Spinal cord (tissue), 10 donors: ENCODE measurements around the gene RBM39. TPM values are rescaled to one million over a fixed set of nuclear protein-coding genes. Genes with fewer than 3 reads are reported as not detected.

Experiments used
- DNase-seq, 6 donors: peaks; one replicate each; pipeline versions ENCODE4 v3.0.0 to v3.0.0-alpha.2; 2013 to 2015; ENCODE audit warnings: low spot score in 6 of 6, low read depth in 4 of 6
- H3K27ac ChIP-seq: one replicate; pipeline ENCODE4 v1.5.1; 2013; ENCODE audit warnings: low read depth, low read length, control low read depth
- H3K27me3 ChIP-seq: one replicate; pipeline ENCODE4 v1.6.1; 2013; ENCODE audit warnings: low read length; ENCODE audit not compliant: control insufficient read depth, insufficient read depth
- H3K36me3 ChIP-seq: one replicate; pipeline ENCODE4 v1.6.1; 2013; ENCODE audit warnings: low read length; ENCODE audit not compliant: control insufficient read depth, insufficient read depth
- H3K4me1 ChIP-seq: one replicate; pipeline ENCODE4 v1.6.1; 2013; ENCODE audit warnings: low read length; ENCODE audit not compliant: control insufficient read depth, insufficient read depth
- H3K4me3 ChIP-seq: one replicate; pipeline ENCODE4 v1.5.1; 2013; ENCODE audit warnings: low read depth, low read length, control low read depth
- H3K9me3 ChIP-seq: one replicate; pipeline ENCODE4 v1.6.1; 2013; ENCODE audit warnings: low read length; ENCODE audit not compliant: control insufficient read depth, insufficient read depth
- WGBS: methylation state at CpG from one replicate; pipeline ENCODE4 v1.1.5; 2013; ENCODE audit warnings: missing lambda C conversion rate; ENCODE audit not compliant: insufficient coverage; 5-methylcytosine and 5-hydroxymethylcytosine counted together
- polyA plus RNA-seq, 2 donors: library from polyadenylated mRNA; unstranded; fragments of 120-200 nt; gene quantifications; one replicate each; pipeline ENCODE4 v1.2.1, GENCODE V29; 2013; ENCODE audit not compliant: insufficient read length in 2 of 2
- total RNA-seq, 2 donors: library from RNA; depleted of rRNA in 1 of 2; stranded (reverse); fragments of 120-200 nt in 1 of 2; fragments of >200 nt in 1 of 2; gene quantifications; one replicate each; pipeline versions ENCODE4 v1.2.3 to v1.2.4, GENCODE V29; 2013 to 2014
- donor health status: healthy.

The RBM39 gene
- total and polyA plus RNA-seq, 4 donors, result 289 to 441 (median 352) TPM

DNA sequence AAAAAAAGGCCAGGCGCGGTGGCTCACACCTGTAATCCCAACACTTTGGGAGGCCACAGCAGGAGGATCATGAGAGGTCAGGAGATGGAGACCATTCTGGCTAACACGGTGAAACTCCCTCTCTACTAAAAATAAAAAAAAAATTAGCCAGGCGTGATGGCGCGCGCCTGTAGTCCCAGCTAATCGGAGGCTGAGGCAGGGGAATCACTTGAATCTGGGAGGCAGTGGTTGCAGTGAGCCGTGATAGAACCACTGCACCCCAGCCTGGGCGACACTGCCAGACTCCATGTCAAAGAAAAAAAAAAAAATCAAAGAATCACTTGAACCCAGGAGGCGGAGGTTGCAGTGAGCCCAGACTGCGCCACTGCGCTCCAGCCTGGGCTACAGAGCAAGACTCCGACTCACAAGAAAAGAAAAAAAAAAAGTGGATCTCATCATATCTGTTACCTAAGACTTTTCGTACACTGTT is 4.2 kb downstream of the RBM39 start:
- no peak overlapping the region for H3K4me3 ChIP-seq
- H3K9me3 ChIP-seq, result no peaks in the 10 kb centered on the region
- H3K36me3 ChIP-seq, result peaks cover 30% of the 10 kb centered on the region
- H3K27ac ChIP-seq, result no peak overlapping the region
- H3K4me1 ChIP-seq, result peaks cover 3% of the 10 kb centered on the region
- H3K27me3 ChIP-seq, result no peaks in the 10 kb centered on the region
- no peak for DNase-seq
- WGBS, result 89% methylated on average over 10 of the region's 15 CpGs

DNA sequence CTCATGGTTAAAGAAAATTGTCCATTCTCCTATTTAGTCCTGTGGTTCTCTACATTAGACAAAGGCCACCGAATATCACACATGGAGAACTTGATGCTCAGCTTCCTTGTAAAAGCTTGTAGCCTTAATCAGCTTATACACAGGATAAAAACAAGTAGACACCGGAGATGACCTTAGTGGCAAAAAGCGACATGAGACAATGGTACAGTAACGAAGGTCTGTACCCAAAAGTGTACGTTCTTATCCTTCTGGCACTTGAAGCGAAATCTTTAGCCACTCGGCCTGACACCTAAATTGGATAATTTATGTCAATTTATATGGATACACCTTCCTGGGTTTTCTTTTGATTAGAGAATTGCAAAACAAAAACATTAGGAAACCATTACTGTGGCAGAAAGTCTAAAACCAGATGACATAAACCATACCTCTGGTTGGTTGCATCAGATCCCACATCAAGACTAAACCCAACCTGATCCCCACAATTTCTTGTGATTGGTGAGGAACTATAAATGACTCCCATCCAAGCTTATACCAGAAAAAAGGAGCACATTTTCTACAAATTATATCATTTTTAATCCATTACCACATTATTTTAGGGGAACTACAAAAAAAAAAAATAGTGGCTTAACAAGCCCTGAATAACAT is 6.1 kb downstream of the RBM39 start:
- H3K27ac ChIP-seq, result no peak overlapping the region
- H3K4me3 ChIP-seq, result no peak overlapping the region

DNA sequence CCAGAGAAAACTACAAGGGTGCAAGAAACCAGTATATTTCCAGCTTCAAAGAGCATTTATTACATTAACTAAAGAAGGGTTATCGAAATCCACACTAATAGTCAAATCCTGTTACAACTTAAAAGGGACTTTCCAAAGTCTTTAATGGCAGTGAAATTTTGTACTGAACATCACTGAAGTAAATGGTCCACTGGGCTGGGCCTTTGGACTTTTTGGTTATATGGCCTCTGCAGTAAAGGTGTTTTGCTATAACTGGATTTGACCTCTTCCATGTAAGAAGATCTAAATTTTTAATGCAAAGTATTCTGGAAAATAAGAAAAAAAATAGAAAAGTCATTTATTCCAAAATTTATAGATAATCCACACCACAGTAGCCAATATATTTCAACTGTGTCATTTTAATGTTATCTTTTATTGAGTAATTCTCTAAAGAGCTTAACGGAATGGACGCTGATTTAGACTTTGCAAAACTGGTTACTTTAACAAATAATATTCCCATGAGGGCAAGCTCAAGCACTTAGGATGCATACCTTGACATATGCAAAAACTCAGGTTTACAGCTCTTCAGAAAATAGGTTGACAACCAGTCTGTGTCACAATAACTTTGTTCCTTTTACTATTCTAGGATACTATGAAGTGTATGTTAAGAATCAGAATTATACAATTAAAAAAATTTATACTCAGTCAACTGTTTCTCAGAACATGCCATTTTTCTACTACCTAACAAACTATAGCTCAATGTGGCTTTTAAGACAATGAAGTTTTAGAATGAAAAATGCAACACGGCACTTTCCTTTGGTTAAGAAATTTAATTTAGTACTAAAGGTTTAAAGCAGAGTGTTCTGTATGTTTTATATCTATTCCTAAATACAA is 7.0 kb downstream of the RBM39 start:
- Histone ChIP-seq H3K27ac (no peak overlapping the region), H3K36me3 (peaks cover 35% of the 10 kb centered on the region), H3K4me1 (peaks cover 3% of the 10 kb centered on the region), H3K4me3 (no peak overlapping the region), H3K9me3 (no peaks in the 10 kb centered on the region), H3K27me3 (no peaks in the 10 kb centered on the region)
- WGBS, result no CpG with 5 or more reads among the region's 4 CpGs
- DNase-seq, result no peak

More for the DNA sequence above, 6.1 kb downstream of the RBM39 start:
- peaks cover 35% of the 10 kb centered on the region for H3K36me3 ChIP-seq
- H3K27me3 ChIP-seq, result no peaks in the 10 kb centered on the region
- DNase-seq, result no peak
- H3K9me3 ChIP-seq, result no peaks in the 10 kb centered on the region
- peaks cover 3% of the 10 kb centered on the region for H3K4me1 ChIP-seq
- 90% methylated on average over 3 of the region's 7 CpGs for WGBS

DNA sequence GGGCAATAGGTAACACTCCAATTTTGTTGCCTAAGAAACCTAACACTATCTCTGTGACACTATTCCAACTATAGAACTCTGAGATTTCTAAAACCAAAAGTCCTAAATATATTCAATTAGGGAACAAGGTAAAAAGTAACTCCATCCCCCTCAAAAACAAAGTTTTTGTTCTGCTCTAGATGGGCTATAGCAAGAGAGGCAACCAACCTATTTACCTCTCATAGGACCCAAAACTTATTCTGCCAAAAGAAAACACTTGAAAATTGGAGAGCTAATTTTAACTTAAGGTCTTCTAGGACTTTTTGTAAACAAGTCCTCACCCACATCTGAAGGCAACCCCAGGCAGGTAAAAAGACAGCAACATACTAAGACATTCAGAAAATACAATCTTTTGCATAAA is 7.7 kb downstream of the RBM39 start:
- no peak for DNase-seq
- Histone ChIP-seq H3K4me3 (no peak overlapping the region), H3K36me3 (peaks cover 34% of the 10 kb centered on the region), H3K27ac (no peak overlapping the region), H3K9me3 (no peaks in the 10 kb centered on the region), H3K4me1 (peaks cover 2% of the 10 kb centered on the region), H3K27me3 (no peaks in the 10 kb centered on the region)

DNA sequence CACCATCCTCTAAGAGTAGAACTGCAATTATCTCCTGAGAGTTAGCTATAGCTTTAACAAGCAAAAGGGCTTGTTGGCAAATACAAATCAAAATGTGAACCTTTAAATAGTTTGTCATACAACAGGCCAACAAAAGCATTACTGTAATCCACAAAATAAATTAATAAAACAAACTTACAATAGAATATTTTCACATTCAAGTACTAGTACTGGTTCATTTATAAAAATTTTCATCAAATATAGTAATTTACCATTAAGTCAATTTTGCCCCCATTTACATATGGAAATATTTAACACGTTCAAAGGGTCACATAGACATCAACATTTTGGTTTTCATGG is 9.4 kb downstream of the RBM39 start:
- H3K4me1 ChIP-seq, result no peaks in the 10 kb centered on the region
- H3K4me3 ChIP-seq, result no peak overlapping the region
- no peak for DNase-seq
- H3K36me3 ChIP-seq, result peaks cover 33% of the 10 kb centered on the region
- 83% methylated on average over 1 of the region's 1 CpG for WGBS
- no peaks in the 10 kb centered on the region for H3K27me3 ChIP-seq
- no peak overlapping the region for H3K27ac ChIP-seq
- no peaks in the 10 kb centered on the region for H3K9me3 ChIP-seq

DNA sequence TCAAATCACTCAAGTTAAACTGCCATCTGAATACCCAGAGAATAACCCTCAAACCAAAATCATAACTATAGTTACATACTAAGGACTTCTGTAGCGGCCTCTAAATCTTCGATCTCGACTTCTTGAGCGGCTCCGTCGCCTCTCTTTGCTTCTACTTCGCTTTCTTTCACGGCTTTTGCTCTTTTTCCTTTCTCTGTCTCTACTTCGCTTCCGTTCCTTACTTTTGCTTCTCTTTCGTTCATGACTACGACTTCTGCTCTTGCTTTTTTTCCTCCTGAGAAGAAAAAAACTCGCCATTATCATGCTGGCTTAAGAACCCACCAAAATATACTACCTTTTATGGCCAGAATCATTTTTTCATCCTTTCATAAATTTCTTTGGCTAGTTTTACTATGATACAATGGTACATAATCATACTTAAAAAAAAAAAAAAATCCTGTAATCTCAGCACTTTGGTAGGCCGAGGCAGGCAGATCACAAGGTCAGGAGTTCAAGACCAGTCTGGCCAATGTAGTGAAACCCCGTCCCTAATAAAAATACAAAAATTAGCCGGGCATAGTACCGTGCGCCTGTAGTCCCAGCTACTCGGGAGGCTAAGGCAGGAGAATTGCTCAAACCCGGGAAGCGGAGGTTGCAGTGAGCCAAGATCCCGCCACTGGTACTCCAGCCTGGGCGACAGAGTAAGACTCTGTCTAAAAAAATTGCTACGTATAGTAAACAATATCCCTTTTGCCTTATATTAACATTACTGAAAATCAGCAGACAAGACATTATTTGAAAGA is 10.0 kb downstream of the RBM39 start:
- Histone ChIP-seq H3K27ac (no peak overlapping the region), H3K27me3 (no peaks in the 10 kb centered on the region), H3K4me1 (no peaks in the 10 kb centered on the region), H3K36me3 (peaks cover 32% of the 10 kb centered on the region), H3K4me3 (no peak overlapping the region), H3K9me3 (no peaks in the 10 kb centered on the region)
- no peak for DNase-seq
- WGBS, result 96% methylated on average over 19 of the region's 24 CpGs

DNA sequence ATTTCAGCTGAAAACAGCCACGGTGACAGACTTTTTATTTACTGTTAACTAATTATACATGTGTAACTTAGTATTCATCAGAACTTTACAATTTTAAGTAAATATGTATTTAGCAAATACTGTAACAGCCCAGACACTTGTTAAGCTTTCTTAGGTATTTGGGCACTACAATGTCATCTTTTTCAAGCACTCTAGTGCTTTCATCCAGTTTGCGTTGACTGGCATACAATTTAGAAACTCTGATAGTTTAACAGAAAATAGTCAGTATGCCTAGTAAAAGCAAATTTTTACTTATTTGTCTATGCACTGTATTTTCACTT is 10.6 kb downstream of the RBM39 start:
- no peak overlapping the region for H3K27ac ChIP-seq
- no peaks in the 10 kb centered on the region for H3K9me3 ChIP-seq
- H3K4me3 ChIP-seq, result no peak overlapping the region
- no CpG with 5 or more reads among the region's 2 CpGs for WGBS
- no peaks in the 10 kb centered on the region for H3K27me3 ChIP-seq
- no peaks in the 10 kb centered on the region for H3K4me1 ChIP-seq
- DNase-seq, result no peak
- peaks cover 31% of the 10 kb centered on the region for H3K36me3 ChIP-seq

DNA sequence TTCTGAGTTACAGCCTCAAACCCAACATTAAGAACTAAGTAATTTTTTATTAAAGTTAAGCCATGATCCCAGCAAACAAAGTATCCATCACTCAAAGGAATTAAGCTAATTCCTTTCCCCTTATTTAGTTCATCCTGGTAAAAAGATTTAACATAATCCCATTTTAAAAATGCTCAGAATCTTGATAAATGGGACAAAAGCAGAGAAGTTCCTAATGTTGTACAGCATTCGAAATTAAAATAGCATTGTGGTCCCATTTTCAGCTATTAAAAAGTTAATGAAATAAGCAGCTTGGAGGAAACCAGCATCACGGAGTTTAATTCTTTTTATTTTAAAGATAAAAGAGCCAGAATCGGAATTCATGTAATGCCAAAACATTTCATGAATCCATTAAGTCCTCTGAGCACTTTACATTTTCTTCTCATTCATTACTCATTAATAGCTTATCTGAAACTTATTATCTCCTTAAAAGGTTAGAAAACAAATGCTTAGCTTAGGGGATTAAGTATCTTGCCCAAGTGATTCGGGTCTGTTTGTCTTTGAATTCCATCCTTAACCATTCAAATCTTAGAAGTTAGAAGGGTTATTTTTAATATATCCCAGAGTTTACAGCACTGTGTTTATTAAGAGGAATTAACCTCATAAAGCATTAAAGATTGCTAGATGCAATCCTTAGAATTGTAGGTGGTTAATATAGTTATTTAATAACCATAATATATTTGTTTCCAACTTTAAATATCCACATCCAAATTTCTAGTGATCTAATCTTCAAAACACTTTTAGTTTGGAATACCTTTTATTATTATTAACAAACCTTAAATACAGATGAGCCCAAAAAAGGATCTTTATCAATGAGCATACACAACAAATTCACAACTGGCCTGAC is 11.2 kb downstream of the RBM39 start:
- no peaks in the 10 kb centered on the region for H3K4me1 ChIP-seq
- no peak overlapping the region for H3K27ac ChIP-seq
- DNase-seq, result no peak
- no peaks in the 10 kb centered on the region for H3K9me3 ChIP-seq
- H3K36me3 ChIP-seq, result peaks cover 37% of the 10 kb centered on the region
- no peak overlapping the region for H3K4me3 ChIP-seq
- no peaks in the 10 kb centered on the region for H3K27me3 ChIP-seq
- 100% methylated on average over 1 of the region's 4 CpGs for WGBS
